HUES48 (cell line): Measurements from ENCODE around the gene HSPBP1.

Experiments
- H3K27ac ChIP-seq: one replicate; pipeline ENCODE4 v1.7.0; 2013; ENCODE audit warnings: low read depth, low read length, inconsistent platforms
- H3K27me3 ChIP-seq: 2 replicates; pipeline ENCODE4 v1.6.1; 2013; ENCODE audit warnings: mild to moderate bottlenecking, low read length; ENCODE audit not compliant: control insufficient read depth, insufficient read depth
- H3K36me3 ChIP-seq: 2 replicates; pipeline ENCODE4 v1.6.1; 2013; ENCODE audit warnings: low read length; ENCODE audit not compliant: control insufficient read depth, insufficient read depth
- H3K4me1 ChIP-seq: 2 replicates; pipeline ENCODE4 v1.6.1; 2013; ENCODE audit warnings: mild to moderate bottlenecking, low read length; ENCODE audit not compliant: control insufficient read depth, insufficient read depth
- H3K4me3 ChIP-seq: 2 replicates; pipeline ENCODE4 v1.5.1; 2013; ENCODE audit warnings: mild to moderate bottlenecking, low read depth, low read length
- H3K9ac ChIP-seq: 2 replicates; pipeline ENCODE4 v1.6.1; 2013; ENCODE audit warnings: mild to moderate bottlenecking, low read depth, low read length, moderate library complexity
- H3K9me3 ChIP-seq: 2 replicates; pipeline ENCODE4 v1.6.1; 2013; ENCODE audit warnings: low read length; ENCODE audit not compliant: control insufficient read depth, insufficient read depth

HSPBP1 gene

GRCh38 chr19:55285229-55285890 lies 5.5 kb upstream of the HSPBP1 start:
- H3K9me3 ChIP-seq, result no peaks in the 10 kb centered on the region
- H3K27ac ChIP-seq, result no peak overlapping the region
- H3K9ac ChIP-seq, result no peak overlapping the region
- no peaks in the 10 kb centered on the region for H3K27me3 ChIP-seq
- peak overlapping the region; percentile 50 for H3K4me3 ChIP-seq
- peaks cover 27% of the 10 kb centered on the region for H3K36me3 ChIP-seq
- peaks cover 3% of the 10 kb centered on the region; the same call in 1 of the 2 replicates for H3K4me1 ChIP-seq

- peak overlapping the region; percentile 71 for H3K27ac ChIP-seq
Observed at GRCh38 chr19:55284405-55285058, 4.6 kb upstream of the HSPBP1 start.

GRCh38 chr19:55283548-55284377 lies 3.9 kb upstream of the HSPBP1 start, which contains the start of gene BRSK1:
BRSK1 (plus strand) TSS chr19:55283997; CDS start chr19:55284443, 446 bp downstream.
- peaks cover 12% of the 10 kb centered on the region for H3K36me3 ChIP-seq
- H3K4me3 ChIP-seq, result peak within 1 kb of the TSS; percentile 50
- H3K9me3 ChIP-seq, result no peaks in the 10 kb centered on the region
- no peaks in the 10 kb centered on the region for H3K27me3 ChIP-seq
- H3K4me1 ChIP-seq, result peaks cover 3% of the 10 kb centered on the region
- H3K9ac ChIP-seq, result no peak within 1 kb of the TSS
- peak within 1 kb of the TSS; percentile 71 for H3K27ac ChIP-seq

More at GRCh38 chr19:55284405-55285058, 4.6 kb upstream of the HSPBP1 start:
- Histone ChIP-seq H3K9ac (no peak overlapping the region), H3K36me3 (peaks cover 20% of the 10 kb centered on the region), H3K4me1 (peaks cover 3% of the 10 kb centered on the region; the same call in 1 of the 2 replicates), H3K9me3 (no peaks in the 10 kb centered on the region), H3K4me3 (peak overlapping the region; percentile 50), H3K27me3 (no peaks in the 10 kb centered on the region)

- Histone ChIP-seq H3K4me3 (peak overlapping the region; percentile 93), H3K27me3 (no peaks in the 10 kb centered on the region), H3K27ac (peak overlapping the region; percentile 97), H3K36me3 (peaks cover 14% of the 10 kb centered on the region), H3K9ac (peak overlapping the region; percentile 62; the same call in 1 of the 2 replicates), H3K9me3 (no peaks in the 10 kb centered on the region), H3K4me1 (peaks cover 3% of the 10 kb centered on the region)
Observed at GRCh38 chr19:55279340-55279739, 570 bp downstream of the HSPBP1 start.

GRCh38 chr19:55278391-55279135 lies 1.3 kb downstream of the HSPBP1 start:
- H3K27ac ChIP-seq, result no peak overlapping the region
- no peaks in the 10 kb centered on the region for H3K27me3 ChIP-seq
- H3K4me1 ChIP-seq, result peaks cover 3% of the 10 kb centered on the region
- no peak overlapping the region for H3K9ac ChIP-seq
- peaks cover 18% of the 10 kb centered on the region for H3K36me3 ChIP-seq
- H3K9me3 ChIP-seq, result no peaks in the 10 kb centered on the region
- peak overlapping the region; percentile 93 for H3K4me3 ChIP-seq

GRCh38 chr19:55277494-55277893 lies 2.4 kb downstream of the HSPBP1 start:
- H3K4me1 ChIP-seq, result peaks cover 3% of the 10 kb centered on the region

GRCh38 chr19:55276720-55277430 lies 3.0 kb downstream of the HSPBP1 start:
- H3K27ac ChIP-seq, result no peak overlapping the region
- no peak overlapping the region for H3K9ac ChIP-seq

More at GRCh38 chr19:55277494-55277893, 2.4 kb downstream of the HSPBP1 start:
- Histone ChIP-seq H3K4me3 (no peak overlapping the region), H3K9me3 (no peaks in the 10 kb centered on the region), H3K27me3 (no peaks in the 10 kb centered on the region), H3K27ac (no peak overlapping the region), H3K36me3 (peaks cover 21% of the 10 kb centered on the region), H3K9ac (no peak overlapping the region)

GRCh38 chr19:55275851-55276719 lies 3.8 kb downstream of the HSPBP1 start:
- H3K9me3 ChIP-seq, result no peaks in the 10 kb centered on the region
- H3K4me1 ChIP-seq, result peaks cover 3% of the 10 kb centered on the region
- H3K27me3 ChIP-seq, result no peaks in the 10 kb centered on the region
- no peak overlapping the region for H3K27ac ChIP-seq
- H3K4me3 ChIP-seq, result no peak overlapping the region
- peaks cover 21% of the 10 kb centered on the region for H3K36me3 ChIP-seq
- H3K9ac ChIP-seq, result no peak overlapping the region

More at GRCh38 chr19:55276720-55277430, 3.0 kb downstream of the HSPBP1 start:
- no peaks in the 10 kb centered on the region for H3K9me3 ChIP-seq
- peaks cover 21% of the 10 kb centered on the region for H3K36me3 ChIP-seq
- H3K27me3 ChIP-seq, result no peaks in the 10 kb centered on the region
- H3K4me1 ChIP-seq, result peaks cover 3% of the 10 kb centered on the region
- H3K4me3 ChIP-seq, result no peak overlapping the region

GRCh38 chr19:55273978-55274707 lies 5.8 kb downstream of the HSPBP1 start:
- Histone ChIP-seq H3K36me3 (peaks cover 21% of the 10 kb centered on the region), H3K27ac (no peak overlapping the region), H3K4me3 (no peak overlapping the region), H3K9me3 (no peaks in the 10 kb centered on the region), H3K27me3 (no peaks in the 10 kb centered on the region), H3K4me1 (no peaks in the 10 kb centered on the region; the same call in 1 of the 2 replicates), H3K9ac (no peak overlapping the region)
